Small intestine (tissue), 7 donors: ENCODE data around the gene TAL1. TPM values are rescaled to one million over a fixed set of nuclear protein-coding genes. Genes with fewer than 3 reads are reported as not detected.
A peak's percentile ranks its signal among the peaks of the same experiment; 100 is the strongest.

Source experiments
- DNase-seq, 2 donors: peaks; one replicate each; pipeline versions ENCODE4 v3.0.0 to v3.0.0-alpha.2; 2013
- FAIRE-seq: peaks from 2 replicates; lab custom pipeline; 2012; peaks lifted over from hg19 to GRCh38; lab: Jason Lieb, UNC
- H3K27ac ChIP-seq, 3 donors: one replicate each; pipeline ENCODE4 v1.5.1; 2013; ENCODE audit warnings: low read length in 2 of 3, mild to moderate bottlenecking in 2 of 3, control low read depth in 1 of 3, inconsistent platforms in 1 of 3, low read depth in 1 of 3, moderate library complexity in 1 of 3
- H3K27me3 ChIP-seq, 3 donors: one replicate each; pipeline ENCODE4 v1.6.1; 2013; ENCODE audit warnings: low read length in 3 of 3, inconsistent platforms in 1 of 3; ENCODE audit not compliant: control insufficient read depth in 3 of 3, insufficient read depth in 3 of 3
- H3K36me3 ChIP-seq, 3 donors: one replicate each; pipeline ENCODE4 v1.6.1; 2013; ENCODE audit warnings: low read length in 3 of 3, inconsistent platforms in 1 of 3, low read depth in 1 of 3, mild to moderate bottlenecking in 1 of 3, moderate library complexity in 1 of 3; ENCODE audit not compliant: control insufficient read depth in 3 of 3, insufficient read depth in 2 of 3
- H3K4me1 ChIP-seq, 3 donors: one replicate each; pipeline ENCODE4 v1.6.1; 2013; ENCODE audit warnings: low read length in 2 of 3, inconsistent platforms in 1 of 3, low read depth in 1 of 3, mild to moderate bottlenecking in 1 of 3, moderate library complexity in 1 of 3; ENCODE audit not compliant: control insufficient read depth in 3 of 3, insufficient read depth in 2 of 3
- H3K4me3 ChIP-seq, 3 donors: one replicate each; pipeline ENCODE4 v1.5.1; 2013; ENCODE audit warnings: low read length in 3 of 3, control low read depth in 1 of 3, inconsistent platforms in 1 of 3, low read depth in 1 of 3, mild to moderate bottlenecking in 1 of 3, moderate library complexity in 1 of 3
- H3K9me3 ChIP-seq, 2 donors: one replicate each; pipeline ENCODE4 v1.6.1; 2013; ENCODE audit warnings: low read depth in 1 of 2, low read length in 1 of 2; ENCODE audit not compliant: control insufficient read depth in 2 of 2, insufficient read depth in 1 of 2
- WGBS, 3 donors: extraction: QIAGEN DNeasy Blood & Tissue Kit; methylation state at CpG; one replicate each; pipeline ENCODE4 v1.1.7; 2013; 5-methylcytosine and 5-hydroxymethylcytosine counted together
- polyA plus RNA-seq, 4 donors: library from polyadenylated mRNA; stranded (reverse) in 3 of 4; unstranded in 1 of 4; fragments of 200-250 nt in 3 of 4; fragments of 120-200 nt in 1 of 4; gene quantifications; one replicate each; pipeline versions ENCODE4 v1.2.1 to v1.2.3, GENCODE V29; 2013
- donor health status: healthy with polysubstance abuse.
- donor health status: control.
- donor health status: control.
- donor health status: Bipolar disorder and iron deficiency.
- donor health status: healthy.

Gene TAL1
- polyA plus RNA-seq, 4 donors = 0.27 to 4.7 (median 0.92) TPM

DNA sequence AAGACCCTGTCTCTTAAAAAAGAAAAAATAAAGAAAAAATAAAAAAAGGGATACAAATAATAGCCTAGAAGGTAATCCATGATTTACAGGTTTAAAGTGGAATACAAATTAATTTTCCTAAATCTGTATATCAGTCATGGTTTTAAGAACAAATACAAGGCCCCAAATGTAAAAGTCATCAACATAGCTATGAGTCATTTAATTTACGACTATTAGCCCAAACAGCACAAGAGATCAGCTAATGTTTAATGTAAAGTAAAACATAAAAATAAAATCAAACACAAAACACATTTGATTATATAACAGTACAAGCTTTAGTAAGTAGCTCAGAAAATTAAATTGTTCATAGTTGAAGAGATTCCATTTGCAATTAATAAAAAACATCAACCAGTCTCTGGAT, 20.3 kb upstream of the TAL1 start:
- Histone ChIP-seq H3K4me1 (no peaks in the 10 kb centered on the region), H3K27ac (no peak overlapping the region), H3K9me3 (no peaks in the 10 kb centered on the region), H3K36me3 (peaks cover 0 to 3% (median 0%) of the 10 kb centered on the region in 3 donors), H3K27me3 (no peaks in the 10 kb centered on the region), H3K4me3 (no peak overlapping the region)
- no peak for DNase-seq
- no peak for FAIRE-seq
- 36 to 71% (median 57%) methylated on average over 1 of the region's 1 CpG for WGBS, 3 donors

- no peaks in the 10 kb centered on the region for H3K4me1 ChIP-seq
- H3K9me3 ChIP-seq = no peaks in the 10 kb centered on the region
- 93 to 95% (median 95%) methylated on average over 3 of the region's 3 CpGs for WGBS, 3 donors
- DNase-seq (no peak), FAIRE-seq (no peak)
- H3K36me3 ChIP-seq = peaks cover 0 to 3% (median 0%) of the 10 kb centered on the region in 3 donors
- H3K27ac ChIP-seq = no peak overlapping the region
- H3K27me3 ChIP-seq = peaks cover 0 to 3% (median 0%) of the 10 kb centered on the region in 3 donors
- no peak overlapping the region for H3K4me3 ChIP-seq
Measured at GRCh38 chr1:47249755-47250154, 17.7 kb upstream of the TAL1 start.

DNA sequence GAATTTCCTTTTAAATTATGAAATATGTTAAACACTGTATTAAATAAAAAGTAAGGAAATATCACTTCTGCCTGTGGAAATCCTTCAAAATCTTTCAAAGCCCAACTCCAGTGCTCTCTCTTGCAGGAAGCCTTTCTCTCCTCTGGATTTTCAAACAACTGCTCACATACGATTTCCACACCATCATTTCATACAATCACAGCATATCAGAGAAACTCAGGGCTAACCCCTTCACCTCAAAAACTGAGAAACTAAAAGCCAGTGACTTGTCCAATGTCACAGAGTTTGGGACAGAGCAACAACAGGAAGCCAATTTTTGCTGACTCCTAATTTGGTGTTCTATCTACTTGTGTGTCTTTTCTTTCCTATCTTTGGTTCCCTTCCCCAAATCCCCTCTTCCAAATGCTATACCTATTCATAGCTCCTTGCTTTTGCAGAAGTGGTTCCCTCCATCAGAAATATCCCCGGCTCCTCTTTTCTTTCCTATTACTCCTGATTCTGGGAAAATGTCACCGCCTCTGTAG, 12.4 kb upstream of the TAL1 start:
- Histone ChIP-seq H3K27me3 (peaks cover 0 to 20% (median 0%) of the 10 kb centered on the region in 3 donors), H3K9me3 (no peaks in the 10 kb centered on the region), H3K4me1 (no peaks in the 10 kb centered on the region), H3K4me3 (no peak overlapping the region), H3K27ac (no peak overlapping the region), H3K36me3 (no peaks in the 10 kb centered on the region)
- WGBS, 3 donors = 62 to 81% (median 62%) methylated on average over 3 of the region's 3 CpGs
- no peak for FAIRE-seq
- DNase-seq = no peak

DNA sequence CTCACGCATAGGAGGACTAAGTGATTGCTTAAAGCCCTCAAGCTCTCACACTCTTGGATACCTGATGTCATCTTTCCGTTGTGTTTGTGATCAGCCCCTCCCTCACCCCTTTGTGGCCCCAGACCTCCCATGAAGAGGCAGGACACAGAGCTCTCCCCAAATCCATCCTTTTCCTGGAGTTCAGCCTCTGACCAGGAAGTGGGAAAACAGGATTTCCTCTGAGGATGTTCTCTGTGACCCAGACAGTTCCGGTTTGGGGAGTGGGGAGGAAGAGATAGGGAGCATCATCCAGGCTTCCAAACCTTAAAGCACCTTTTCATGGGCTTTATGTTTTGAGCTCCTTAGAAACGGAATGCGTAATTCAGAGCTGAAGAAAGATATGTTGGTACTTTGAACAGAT, 11.9 kb upstream of the TAL1 start:
- Histone ChIP-seq H3K9me3 (no peaks in the 10 kb centered on the region), H3K4me1 (no peaks in the 10 kb centered on the region), H3K27ac (no peak overlapping the region), H3K4me3 (no peak overlapping the region), H3K36me3 (no peaks in the 10 kb centered on the region), H3K27me3 (peaks cover 0 to 23% (median 0%) of the 10 kb centered on the region in 3 donors)
- DNase-seq (no peak), FAIRE-seq (no peak)
- 64 to 76% (median 74%) methylated on average over 5 of the region's 5 CpGs for WGBS, 3 donors

GRCh38 chr1:47241114-47242113, 9.4 kb upstream of the TAL1 start:
- 65 to 84% (median 78%) methylated on average over 11 of the region's 11 CpGs for WGBS, 3 donors
- no peaks in the 10 kb centered on the region for H3K9me3 ChIP-seq
- no peak overlapping the region for H3K4me3 ChIP-seq
- FAIRE-seq = no peak
- no peaks in the 10 kb centered on the region for H3K36me3 ChIP-seq
- peaks cover 0 to 23% (median 0%) of the 10 kb centered on the region in 3 donors for H3K27me3 ChIP-seq
- peak overlapping the region in 1 of 3 donors; percentile 0 for H3K27ac ChIP-seq
- H3K4me1 ChIP-seq = no peaks in the 10 kb centered on the region
- no peak for DNase-seq

DNA sequence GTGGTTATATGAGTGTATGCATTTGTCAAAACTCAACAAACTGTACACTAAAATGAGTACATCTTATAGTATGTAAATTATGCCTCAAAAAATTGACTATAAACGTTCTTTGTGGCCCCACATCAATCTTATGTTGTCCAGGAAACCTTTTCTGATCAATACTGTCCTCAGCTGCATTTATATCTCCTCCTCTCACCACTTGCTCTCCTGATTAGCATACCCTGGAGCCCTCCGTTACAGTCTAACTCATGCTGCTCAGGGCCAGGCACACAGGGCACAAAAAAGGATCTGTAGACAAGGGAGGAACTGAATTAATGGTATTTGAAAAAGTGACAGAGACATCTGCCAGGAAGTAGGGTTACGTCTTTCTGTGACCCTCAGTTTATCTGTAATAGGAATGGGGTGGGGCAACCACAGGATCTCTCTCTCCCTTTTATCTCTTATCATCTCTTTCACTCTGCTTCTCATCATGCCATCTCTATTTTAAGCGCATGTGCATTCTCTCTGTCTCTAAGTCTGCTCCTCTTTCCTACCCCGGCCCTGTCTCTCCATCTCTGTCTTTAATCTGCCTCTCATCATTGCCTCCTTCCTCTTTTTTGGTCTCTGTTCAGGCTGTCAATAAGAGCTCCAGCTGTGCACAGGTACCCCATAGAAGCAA, 7.0 kb upstream of the TAL1 start:
- peaks cover 0 to 35% (median 4%) of the 10 kb centered on the region in 3 donors for H3K27me3 ChIP-seq
- no peak for FAIRE-seq

DNA sequence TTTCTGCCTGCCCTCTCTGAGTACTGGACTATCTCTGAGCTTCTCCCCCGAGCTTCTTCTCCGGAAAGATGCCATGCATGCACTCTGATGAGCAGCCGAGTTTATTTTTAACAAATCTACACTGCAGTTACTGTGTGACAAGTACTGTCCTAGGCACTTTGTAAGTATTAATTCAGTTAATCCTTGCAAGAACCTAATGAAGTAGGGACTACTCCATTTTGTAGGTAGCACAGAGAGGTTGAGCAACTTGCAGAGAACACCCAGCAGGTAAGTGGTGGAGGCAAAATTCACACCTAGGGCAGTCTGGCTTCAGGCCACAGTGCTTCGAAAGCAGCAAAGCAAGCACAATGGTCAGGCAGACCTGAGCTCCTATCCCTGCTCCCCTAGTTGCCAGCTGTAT, 3.8 kb upstream of the TAL1 start:
- WGBS, 3 donors = 71 to 89% (median 85%) methylated on average over 4 of the region's 4 CpGs

More for the DNA sequence above, 7.0 kb upstream of the TAL1 start:
- no peaks in the 10 kb centered on the region for H3K9me3 ChIP-seq
- WGBS, 3 donors = 53 to 55% (median 54%) methylated on average over 5 of the region's 5 CpGs
- H3K27ac ChIP-seq = no peak overlapping the region
- no peaks in the 10 kb centered on the region for H3K36me3 ChIP-seq
- H3K4me1 ChIP-seq = no peaks in the 10 kb centered on the region
- no peak for DNase-seq
- H3K4me3 ChIP-seq = no peak overlapping the region

DNA sequence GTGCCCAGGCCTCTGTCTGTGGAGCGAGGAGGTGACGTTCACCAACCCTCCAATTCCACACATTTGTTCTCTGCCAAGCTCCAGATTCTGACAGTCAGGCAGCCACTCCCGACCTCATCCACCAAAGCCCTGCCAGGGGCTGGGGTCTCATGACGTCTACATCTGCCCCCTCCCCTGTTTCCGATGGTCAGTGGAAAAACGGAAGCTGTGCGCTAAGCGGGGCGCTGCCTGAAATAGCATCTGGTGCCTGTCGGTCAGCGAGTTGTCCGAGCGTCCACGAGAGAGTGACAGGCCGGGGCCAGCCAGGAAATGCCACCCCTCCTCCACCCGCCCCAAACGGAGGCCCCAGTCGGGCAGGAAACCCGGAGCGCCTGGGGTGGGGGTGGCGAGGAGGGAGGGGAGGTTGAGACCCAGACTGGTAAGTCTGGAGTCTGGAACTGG, 3.2 kb upstream of the TAL1 start:
- DNase-seq = no peak

More for the DNA sequence above, 3.8 kb upstream of the TAL1 start:
- H3K27me3 ChIP-seq = peaks cover 0 to 56% (median 28%) of the 10 kb centered on the region in 3 donors
- H3K4me3 ChIP-seq = no peak overlapping the region
- peak overlapping the region in 1 of 3 donors; percentile 29 for H3K27ac ChIP-seq
- no peaks in the 10 kb centered on the region for H3K36me3 ChIP-seq
- H3K9me3 ChIP-seq = no peaks in the 10 kb centered on the region
- H3K4me1 ChIP-seq = peaks cover 0 to 7% (median 3%) of the 10 kb centered on the region in 3 donors
- DNase-seq = no peak
- no peak for FAIRE-seq

More for the DNA sequence above, 3.2 kb upstream of the TAL1 start:
- H3K4me1 ChIP-seq = peaks cover 0 to 10% (median 6%) of the 10 kb centered on the region in 3 donors
- H3K9me3 ChIP-seq = no peaks in the 10 kb centered on the region
- no peaks in the 10 kb centered on the region for H3K36me3 ChIP-seq
- WGBS, 3 donors = 27 to 70% (median 57%) methylated on average over 20 to 21 of the region's 21 CpGs
- FAIRE-seq = no peak
- H3K4me3 ChIP-seq = no peak overlapping the region
- H3K27me3 ChIP-seq = peaks cover 0 to 61% (median 34%) of the 10 kb centered on the region in 3 donors
- peak overlapping the region in 1 of 3 donors; percentile 29 for H3K27ac ChIP-seq
